SH-SY5Y (cell line): Measurements from ENCODE around the gene SCARB1.

Experiments used
- GATA2 ChIP-seq: IDR thresholded peaks from 2 replicates; pipeline ENCODE4 v1.6.1; 2011; ENCODE audit warnings: mild to moderate bottlenecking, low read depth, low read length
- GATA3 ChIP-seq: IDR thresholded peaks from 2 replicates; pipeline ENCODE4 v1.6.1; 2011; ENCODE audit warnings: low read depth, mild to moderate bottlenecking, low read length, moderate library complexity

- no peak for TF ChIP-seq GATA3
- no peak for TF ChIP-seq GATA2
Observed at GRCh38 chr12:124837958-124838803, 25.5 kb downstream of the SCARB1 start.
